Measurements from ENCODE around the gene SPEF2.

SPEF2 gene

GRCh38 chr5:35859101-35859661 is 241.5 kb downstream of the SPEF2 start:
- DNase-seq: no peak

- DNase-seq: no peak
Measured at GRCh38 chr5:35860686-35861085, 243.0 kb downstream of the SPEF2 start.

- no peak for DNase-seq
Measured at GRCh38 chr5:35861718-35862117, 244.1 kb downstream of the SPEF2 start.

GRCh38 chr5:35862126-35862525 is 244.5 kb downstream of the SPEF2 start:
- DNase-seq: no peak

- no peak for DNase-seq
Measured at GRCh38 chr5:35863159-35863558, 245.5 kb downstream of the SPEF2 start.
